Duodenal mucosa (tissue), 2 donors: ENCODE measurements around the gene OSMR.
"Not testable (repeated sequence)": the region's sequence is repeated elsewhere in the genome, so short reads cannot be mapped to it uniquely, and the experiment has no call there.

ENCODE experiments used
- H3K27ac ChIP-seq: one replicate; pipeline ENCODE4 v1.7.0; 2013; ENCODE audit warnings: low read depth, low read length
- H3K27me3 ChIP-seq, 2 donors: one replicate each; pipeline ENCODE4 v1.7.0; 2013; ENCODE audit warnings: low read length in 2 of 2, control low read depth in 1 of 2; ENCODE audit not compliant: insufficient read depth in 2 of 2, control insufficient read depth in 1 of 2
- H3K36me3 ChIP-seq, 2 donors: one replicate each; pipeline ENCODE4 v1.7.0; 2013; ENCODE audit warnings: low read length in 2 of 2, control low read depth in 1 of 2; ENCODE audit not compliant: insufficient read depth in 2 of 2, control insufficient read depth in 1 of 2
- H3K4me1 ChIP-seq, 2 donors: one replicate each; pipeline ENCODE4 v1.7.0; 2013; ENCODE audit warnings: low read length in 2 of 2, control low read depth in 1 of 2; ENCODE audit not compliant: insufficient read depth in 2 of 2, control insufficient read depth in 1 of 2
- H3K4me3 ChIP-seq, 2 donors: one replicate each; pipeline ENCODE4 v1.7.0; 2013; ENCODE audit warnings: low read length in 2 of 2, low read depth in 1 of 2
- H3K9ac ChIP-seq, 2 donors: one replicate each; pipeline ENCODE4 v1.7.0; 2013; ENCODE audit warnings: low read length in 2 of 2, low read depth in 1 of 2
- H3K9me3 ChIP-seq, 2 donors: one replicate each; pipeline ENCODE4 v1.7.0; 2013; ENCODE audit warnings: low read length in 2 of 2, control low read depth in 1 of 2; ENCODE audit not compliant: control insufficient read depth in 1 of 2

OSMR gene

DNA sequence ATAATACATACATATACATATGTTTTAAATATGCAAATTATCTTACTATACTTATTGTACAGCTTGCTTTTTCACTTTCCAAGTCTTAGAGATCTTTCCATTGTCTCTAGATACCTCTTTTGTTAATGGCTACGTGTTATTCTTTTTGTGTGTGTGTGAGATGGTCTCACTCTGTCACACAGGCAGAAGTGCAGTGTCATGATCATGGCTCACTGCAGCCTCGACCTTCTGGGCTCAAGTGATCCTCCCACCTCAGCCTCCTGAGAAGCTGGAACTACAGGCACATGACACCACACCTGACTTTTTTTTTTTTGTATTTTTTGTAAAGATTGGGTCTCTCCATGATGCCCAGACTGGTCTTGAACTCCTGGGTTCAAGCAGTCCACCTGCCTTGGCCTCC lies 2.8 kb downstream of the OSMR start:
- H3K36me3 ChIP-seq = no peaks in the 10 kb centered on the region
- no peaks in the 10 kb centered on the region for H3K4me1 ChIP-seq
- no peak overlapping the region for H3K4me3 ChIP-seq

DNA sequence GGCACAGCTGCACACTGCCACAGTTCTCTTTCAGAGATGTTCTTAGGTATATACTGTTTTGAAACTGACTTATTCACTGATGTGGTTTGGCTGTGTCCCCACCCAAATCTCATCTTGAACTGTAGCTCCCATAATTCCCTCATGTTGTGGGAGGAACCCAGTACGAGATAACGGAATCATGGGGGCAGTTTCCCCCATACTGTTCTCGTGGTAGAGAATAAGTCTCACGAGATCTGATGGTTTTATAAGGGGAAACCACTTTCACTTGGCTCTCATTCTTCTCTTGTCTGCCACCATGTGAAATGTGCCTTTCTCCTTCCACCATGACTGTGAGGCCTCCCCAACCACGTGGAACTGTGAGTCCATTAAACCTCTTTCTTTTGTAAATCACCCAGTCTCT lies 5.8 kb downstream of the OSMR start:
- not testable (repeated sequence) for H3K4me3 ChIP-seq, H3K36me3 ChIP-seq, H3K27me3 ChIP-seq, H3K9ac ChIP-seq, H3K4me1 ChIP-seq, H3K27ac ChIP-seq, H3K9me3 ChIP-seq

More for the DNA sequence above, 2.8 kb downstream of the OSMR start:
- Histone ChIP-seq H3K27ac (no peak overlapping the region), H3K27me3 (peaks cover 4 to 12% of the 10 kb centered on the region in 2 donors), H3K9ac (no peak overlapping the region), H3K9me3 (no peaks in the 10 kb centered on the region)

GRCh38 chr5:38853753-38854470 lies 8.1 kb downstream of the OSMR start:
- H3K4me1 ChIP-seq = no peaks in the 10 kb centered on the region
- H3K9me3 ChIP-seq = no peaks in the 10 kb centered on the region
- no peak overlapping the region for H3K9ac ChIP-seq
- no peak overlapping the region for H3K4me3 ChIP-seq
- no peaks in the 10 kb centered on the region for H3K27me3 ChIP-seq
- no peaks in the 10 kb centered on the region for H3K36me3 ChIP-seq
- H3K27ac ChIP-seq = no peak overlapping the region

- no peaks in the 10 kb centered on the region for H3K4me1 ChIP-seq
- no peak overlapping the region for H3K27ac ChIP-seq
- H3K36me3 ChIP-seq = no peaks in the 10 kb centered on the region
These were observed 9.1 kb downstream of the OSMR start for GRCh38 chr5:38854907-38855306.

GRCh38 chr5:38856660-38857059 lies 10.8 kb downstream of the OSMR start:
- Histone ChIP-seq H3K9me3 (no peaks in the 10 kb centered on the region), H3K4me1 (no peaks in the 10 kb centered on the region), H3K4me3 (no peak overlapping the region), H3K9ac (no peak overlapping the region), H3K36me3 (no peaks in the 10 kb centered on the region), H3K27ac (no peak overlapping the region), H3K27me3 (no peaks in the 10 kb centered on the region)

More at GRCh38 chr5:38854907-38855306, 9.1 kb downstream of the OSMR start:
- no peaks in the 10 kb centered on the region for H3K27me3 ChIP-seq
- H3K9me3 ChIP-seq = no peaks in the 10 kb centered on the region
- H3K4me3 ChIP-seq = no peak overlapping the region
- H3K9ac ChIP-seq = no peak overlapping the region

GRCh38 chr5:38858839-38859238 lies 13.0 kb downstream of the OSMR start:
- no peak overlapping the region for H3K9ac ChIP-seq
- H3K4me1 ChIP-seq = no peaks in the 10 kb centered on the region
- H3K4me3 ChIP-seq = no peak overlapping the region
- H3K27me3 ChIP-seq = no peaks in the 10 kb centered on the region
- H3K9me3 ChIP-seq = no peaks in the 10 kb centered on the region
- no peak overlapping the region for H3K27ac ChIP-seq
- H3K36me3 ChIP-seq = no peaks in the 10 kb centered on the region

DNA sequence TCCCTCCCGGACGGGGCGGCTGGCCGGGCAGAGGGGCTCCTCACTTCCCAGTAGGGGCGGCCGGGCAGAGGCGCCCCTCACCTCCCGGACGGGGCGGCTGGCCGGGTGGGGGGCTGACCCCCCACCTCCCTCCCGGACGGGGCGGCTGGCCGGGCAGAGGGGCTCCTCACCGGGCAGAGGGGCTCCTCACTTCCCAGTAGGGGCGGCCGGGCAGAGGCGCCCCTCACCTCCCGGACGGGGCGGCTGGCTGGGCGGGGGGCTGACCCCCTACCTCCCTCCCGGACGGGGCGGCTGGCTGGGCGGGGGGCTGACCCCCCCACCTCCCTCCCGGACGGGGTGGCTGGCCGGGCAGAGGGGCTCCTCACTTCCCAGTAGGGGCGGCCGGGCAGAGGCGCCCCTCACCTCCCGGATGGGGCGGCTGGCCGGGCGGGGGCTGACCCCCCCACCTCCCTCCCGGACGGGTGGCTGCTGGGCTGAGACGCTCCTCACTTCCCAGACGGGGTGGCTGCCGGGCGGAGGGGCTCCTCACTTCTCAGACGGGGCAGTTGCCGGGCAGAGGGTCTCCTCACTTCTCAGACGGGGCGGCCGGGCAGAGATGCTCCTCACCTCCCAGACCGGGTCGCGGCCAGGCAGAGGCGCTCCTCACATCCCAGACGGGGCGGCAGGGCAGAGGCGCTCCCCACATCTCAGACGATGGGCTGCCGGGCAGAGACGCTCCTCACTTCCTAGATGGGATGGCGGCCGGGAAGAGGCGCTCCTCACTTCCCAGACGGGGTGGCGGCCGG lies 16.4 kb downstream of the OSMR start:
- H3K36me3 ChIP-seq, H3K27me3 ChIP-seq, H3K9me3 ChIP-seq, H3K9ac ChIP-seq, H3K4me1 ChIP-seq, H3K4me3 ChIP-seq, H3K27ac ChIP-seq: not testable (repeated sequence)

- no peak overlapping the region for H3K9ac ChIP-seq
- H3K27ac ChIP-seq = no peak overlapping the region
- H3K4me3 ChIP-seq = no peak overlapping the region
- no peaks in the 10 kb centered on the region for H3K36me3 ChIP-seq
- H3K9me3 ChIP-seq = no peaks in the 10 kb centered on the region
- no peaks in the 10 kb centered on the region for H3K27me3 ChIP-seq
- H3K4me1 ChIP-seq = no peaks in the 10 kb centered on the region
These were observed 20.7 kb downstream of the OSMR start for GRCh38 chr5:38866362-38867031.

GRCh38 chr5:38867032-38867398 lies 21.2 kb downstream of the OSMR start:
- H3K9ac ChIP-seq = no peak overlapping the region
- H3K4me3 ChIP-seq = no peak overlapping the region
- no peaks in the 10 kb centered on the region for H3K9me3 ChIP-seq
- H3K27me3 ChIP-seq = no peaks in the 10 kb centered on the region
- no peaks in the 10 kb centered on the region for H3K4me1 ChIP-seq
- H3K27ac ChIP-seq = no peak overlapping the region
- H3K36me3 ChIP-seq = no peaks in the 10 kb centered on the region

DNA sequence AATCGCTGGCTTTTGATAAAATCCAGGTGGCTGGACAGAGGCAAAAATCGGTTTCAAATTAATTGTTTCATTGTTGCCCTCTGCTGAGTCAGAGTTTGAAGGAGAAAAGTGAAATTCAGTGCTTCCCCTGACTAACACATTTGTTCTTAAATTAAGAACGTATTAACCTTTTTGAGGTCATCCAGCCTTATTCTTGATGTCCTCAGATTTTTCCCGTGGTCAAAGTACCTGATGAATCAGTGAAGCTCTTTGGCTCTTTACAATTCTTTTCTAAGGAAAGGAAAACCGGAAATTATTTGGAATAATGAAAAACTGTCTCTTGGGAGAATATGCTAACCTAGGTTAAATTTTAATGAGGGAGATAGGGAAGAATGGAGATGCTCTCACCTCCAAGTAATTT lies 21.6 kb downstream of the OSMR start:
- no peak overlapping the region for H3K4me3 ChIP-seq
- no peaks in the 10 kb centered on the region for H3K4me1 ChIP-seq
- no peak overlapping the region for H3K27ac ChIP-seq
- no peaks in the 10 kb centered on the region for H3K27me3 ChIP-seq
- no peaks in the 10 kb centered on the region for H3K36me3 ChIP-seq
- no peak overlapping the region for H3K9ac ChIP-seq
- no peaks in the 10 kb centered on the region for H3K9me3 ChIP-seq
